IMR-90 (cell line): Measurements from ENCODE around the gene CINP.

Experiments used
- BHLHE40 ChIP-seq: fragments of 150-350 bp; IDR thresholded peaks from 2 replicates; pipeline ENCODE4 v1.6.1; 2016; ENCODE audit warnings: mild to moderate bottlenecking, low read depth, low read length
- CEBPB ChIP-seq: IDR thresholded peaks from 2 replicates; pipeline ENCODE4 v1.6.1; 2012; ENCODE audit warnings: low read depth, low read length, improper control_type of control experiment
- CTCF ChIP-seq: conservative IDR thresholded peaks from 2 replicates; pipeline ENCODE4 v1.5.1; 2012; ENCODE audit warnings: mild to moderate bottlenecking, low read depth, low read length, improper control_type of control experiment
- POLR2A ChIP-seq: IDR thresholded peaks from 2 replicates; pipeline ENCODE4 v1.6.1; 2012; ENCODE audit warnings: mild to moderate bottlenecking, low read depth, low read length
- SMC3 ChIP-seq: fragments of 150-350 bp; IDR thresholded peaks from 2 replicates; pipeline ENCODE4 v1.6.1; 2016; ENCODE audit warnings: low read depth, mild to moderate bottlenecking, antibody characterized with exemption, low read length, moderate library complexity

DNA sequence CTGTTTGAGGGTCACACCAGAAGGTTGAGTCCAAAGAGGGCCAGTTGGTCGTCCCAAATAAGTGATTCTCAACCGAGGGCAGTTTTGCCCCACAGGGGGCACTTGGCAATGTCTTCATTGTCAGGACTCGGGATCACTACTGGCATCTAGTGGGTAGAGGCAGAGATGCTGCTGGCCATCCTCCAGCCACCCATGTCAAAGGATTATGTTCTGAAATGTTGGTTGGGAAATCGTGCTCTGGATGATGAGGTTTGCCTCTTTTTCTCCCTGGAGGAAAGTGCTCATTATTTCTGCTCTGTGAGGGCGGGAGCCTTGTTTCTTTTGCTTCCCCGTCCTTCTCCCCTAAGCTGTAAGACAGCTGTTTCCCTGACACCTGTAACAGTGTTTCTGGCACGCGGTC, 39.6 kb downstream of the CINP start:
- no peak for TF ChIP-seq POLR2A
- TF ChIP-seq CTCF, result peak; percentile 77
- TF ChIP-seq SMC3, result peak; percentile 54
- no peak for TF ChIP-seq BHLHE40
- TF ChIP-seq CEBPB, result peak; percentile 83
